ENCODE results near the gene DLGAP1. TPM values are rescaled to one million over a fixed set of nuclear protein-coding genes. Genes with fewer than 3 reads are reported as not detected.

DLGAP1 gene
- total RNA-seq, 1 experiment from 2014 or later = 0.07 TPM

GRCh38 chr18:4172196-4173100, 282.7 kb downstream of the DLGAP1 start:
- ChIA-PET CTCF (interaction anchor here (0.6 to 0.7 kb wide), 2 partner anchors 10 to 59 kb away, joined by 3 to 9 read pairs; no protein-coding TSS in a partner anchor), POLR2A (no interaction called here)
- BruUV-seq (replicated peaks) = no TSS peak
- no peak for DNase-seq
- Mint-ChIP-seq H3K36me3 (ENCODE audit: insufficient read depth, unreplicated experiment) (no peaks in the 10 kb centered on the region), H3K4me1 (ENCODE audit: low read depth, unreplicated experiment) (no peaks in the 10 kb centered on the region), H3K27me3 (ENCODE audit: insufficient read depth, unreplicated experiment) (peaks cover 9% of the 10 kb centered on the region), H3K9me3 (ENCODE audit: unreplicated experiment) (peaks cover 10% of the 10 kb centered on the region), H3K4me3 (ENCODE audit: unreplicated experiment) (no peak overlapping the region), H3K27ac (ENCODE audit: unreplicated experiment) (no peak overlapping the region)
- Histone ChIP-seq H3K27me3 (replicated peaks; ENCODE audit: control insufficient read depth, insufficient read depth, low read length) (no peaks in the 10 kb centered on the region), H3K4me3 (ENCODE audit: low read depth, low read length) (no peak overlapping the region), H3K4me1 (no peaks in the 10 kb centered on the region), H3K36me3 (ENCODE audit: control insufficient read depth, insufficient read depth, low read length) (no peaks in the 10 kb centered on the region), H3K9me3 (no peaks in the 10 kb centered on the region)
- TF ChIP-seq CTCF (IDR thresholded peaks at IDR 0.05; ENCODE audit: insufficient read depth in 1 of 2, low read depth in 1 of 2, low read length in 1 of 2, severe bottlenecking in 1 of 2, unreplicated experiment in 1 of 2) = no peak
- intact Hi-C loops (cut with micrococcal nuclease; ENCODE audit: unreplicated experiment) = no loop called here

GRCh38 chr18:4157352-4157751, 297.8 kb downstream of the DLGAP1 start:
- no peaks in the 10 kb centered on the region for H3K27me3 ChIP-seq (replicated peaks; ENCODE audit: control insufficient read depth, insufficient read depth, low read length)
- Mint-ChIP-seq H3K9me3 (ENCODE audit: unreplicated experiment) (no peaks in the 10 kb centered on the region), H3K36me3 (ENCODE audit: insufficient read depth, unreplicated experiment) (no peaks in the 10 kb centered on the region), H3K4me1 (ENCODE audit: low read depth, unreplicated experiment) (no peaks in the 10 kb centered on the region), H3K27ac (ENCODE audit: unreplicated experiment) (no peak overlapping the region), H3K27me3 (ENCODE audit: insufficient read depth, unreplicated experiment) (peaks cover 4% of the 10 kb centered on the region), H3K4me3 (ENCODE audit: unreplicated experiment) (no peak overlapping the region)
- TF ChIP-seq CTCF (IDR thresholded peaks at IDR 0.05; ENCODE audit: insufficient read depth in 1 of 2, low read depth in 1 of 2, low read length in 1 of 2, severe bottlenecking in 1 of 2, unreplicated experiment in 1 of 2) = no peak
- intact Hi-C loops (cut with micrococcal nuclease; ENCODE audit: unreplicated experiment) = no loop called here
- H3K4me3 ChIP-seq (ENCODE audit: low read depth, low read length) = no peak overlapping the region
- ChIA-PET CTCF (no interaction called here), POLR2A (no interaction called here)
- no peak for DNase-seq
- no peaks in the 10 kb centered on the region for H3K9me3 ChIP-seq
- no peaks in the 10 kb centered on the region for H3K36me3 ChIP-seq (ENCODE audit: control insufficient read depth, insufficient read depth, low read length)
- no peaks in the 10 kb centered on the region for H3K4me1 ChIP-seq
- BruUV-seq (replicated peaks) = no TSS peak

- Histone ChIP-seq H3K4me1 (no peaks in the 10 kb centered on the region), H3K36me3 (ENCODE audit: control insufficient read depth, insufficient read depth, low read length) (no peaks in the 10 kb centered on the region), H3K4me3 (ENCODE audit: low read depth, low read length) (no peak overlapping the region), H3K9me3 (no peaks in the 10 kb centered on the region), H3K27me3 (replicated peaks; ENCODE audit: control insufficient read depth, insufficient read depth, low read length) (no peaks in the 10 kb centered on the region; the same call in 1 of the 2 replicates)
- Mint-ChIP-seq H3K4me1 (ENCODE audit: low read depth, unreplicated experiment) (no peaks in the 10 kb centered on the region), H3K27me3 (ENCODE audit: insufficient read depth, unreplicated experiment) (peaks cover 14% of the 10 kb centered on the region), H3K4me3 (ENCODE audit: unreplicated experiment) (no peak overlapping the region), H3K9me3 (ENCODE audit: unreplicated experiment) (no peaks in the 10 kb centered on the region), H3K36me3 (ENCODE audit: insufficient read depth, unreplicated experiment) (no peaks in the 10 kb centered on the region), H3K27ac (ENCODE audit: unreplicated experiment) (no peak overlapping the region)
- DNase-seq = no peak
- ChIA-PET POLR2A (no interaction called here), CTCF (no interaction called here)
- BruUV-seq (replicated peaks) = no TSS peak
- no peak for TF ChIP-seq CTCF (IDR thresholded peaks at IDR 0.05; ENCODE audit: insufficient read depth in 1 of 2, low read depth in 1 of 2, low read length in 1 of 2, severe bottlenecking in 1 of 2, unreplicated experiment in 1 of 2)
- intact Hi-C loops (cut with micrococcal nuclease; ENCODE audit: unreplicated experiment) = no loop called here
Observed at GRCh38 chr18:4146797-4147196, 308.3 kb downstream of the DLGAP1 start.

Data from Caco-2 (cell line).